GM23338 (cell line): ENCODE data around the gene PER1. TPM values are rescaled to one million over a fixed set of nuclear protein-coding genes. Genes with fewer than 3 reads are reported as not detected.
A peak's percentile ranks its signal among the peaks of the same experiment; 100 is the strongest.

Experiments used
- ATAC-seq: fragments of 200-7000 bp; cut with Tn5 transposase; 3 replicates; pipeline ENCODE4 v1.9.1; 2020
- DNase-seq: peaks from one replicate; pipeline ENCODE4 v3.0.0-alpha.2; 2015; ENCODE audit warnings: low spot score
- H2AFZ ChIP-seq: fragments of 200-600 bp; sonication (generic); 2 replicates; pipeline ENCODE4 v1.8.0; 2016; ENCODE audit warnings: antibody characterized with exemption, mild to moderate bottlenecking, moderate library complexity
- H3F3A ChIP-seq: fragments of 200-600 bp; sonication (generic); replicated peaks from 2 replicates; pipeline ENCODE4 v1.8.0; 2017; ENCODE audit warnings: antibody characterized with exemption, mixed run types, low read depth
- H3K27ac ChIP-seq: fragments of 200-600 bp; sonication (generic); 2 replicates; pipeline ENCODE4 v1.6.1; 2016; ENCODE audit warnings: low read depth
- H3K27me3 ChIP-seq: fragments of 200-600 bp; sonication (generic); 2 replicates; pipeline ENCODE4 v1.8.0; 2016; ENCODE audit warnings: mild to moderate bottlenecking, mixed run types, moderate library complexity; ENCODE audit not compliant: insufficient read depth
- H3K36me3 ChIP-seq: fragments of 200-600 bp; sonication (generic); 2 replicates; pipeline ENCODE4 v1.8.0; 2016; ENCODE audit warnings: mild to moderate bottlenecking; ENCODE audit not compliant: insufficient read depth
- H3K4me1 ChIP-seq: fragments of 200-600 bp; sonication (generic); 2 replicates; pipeline ENCODE4 v1.8.0; 2016; ENCODE audit warnings: mild to moderate bottlenecking, moderate library complexity; ENCODE audit not compliant: insufficient read depth
- H3K4me2 ChIP-seq: fragments of 200-600 bp; sonication (generic); 2 replicates; pipeline ENCODE4 v1.7.1; 2017; ENCODE audit warnings: mixed run types
- H3K4me3 ChIP-seq: fragments of 200-600 bp; sonication (generic); 2 replicates; pipeline ENCODE4 v1.6.1; 2016; ENCODE audit warnings: mixed run types
- H3K79me2 ChIP-seq: fragments of 200-600 bp; sonication (generic); replicated peaks from 2 replicates; pipeline ENCODE4 v1.8.0; 2017; ENCODE audit warnings: mild to moderate bottlenecking; ENCODE audit not compliant: insufficient read depth
- H3K9me2 ChIP-seq: fragments of 200-600 bp; sonication (generic); 2 replicates; pipeline ENCODE4 v1.8.0; 2017; ENCODE audit not compliant: insufficient read depth
- H4K20me1 ChIP-seq: fragments of 200-600 bp; sonication (generic); replicated peaks from 2 replicates; pipeline ENCODE4 v1.8.0; 2017; ENCODE audit warnings: mild to moderate bottlenecking; ENCODE audit not compliant: insufficient read depth
- H3K27ac Mint-ChIP-seq: 2 replicates; pipeline ENCODE4 v1.8.0; 2020; ENCODE audit warnings: inconsistent platforms, mild to moderate bottlenecking, moderate library complexity, mixed read lengths
- H3K27me3 Mint-ChIP-seq: 3 replicates; pipeline ENCODE4 v1.8.0; 2022; ENCODE audit warnings: low read depth, mild to moderate bottlenecking, moderate library complexity, mixed read lengths, inconsistent platforms; ENCODE audit not compliant: insufficient read depth, poor library complexity
- H3K36me3 Mint-ChIP-seq: 3 replicates; pipeline ENCODE4 v1.8.0; 2021; ENCODE audit warnings: low read depth, mild to moderate bottlenecking, inconsistent platforms, moderate library complexity, mixed read lengths
- H3K4me1 Mint-ChIP-seq: 3 replicates; pipeline ENCODE4 v1.8.0; 2020; ENCODE audit warnings: mild to moderate bottlenecking, inconsistent platforms, mixed read lengths
- H3K4me3 Mint-ChIP-seq: 3 replicates; pipeline ENCODE4 v1.8.0; 2021; ENCODE audit warnings: moderate library complexity, mild to moderate bottlenecking, inconsistent platforms, mixed read lengths
- H3K9me3 Mint-ChIP-seq: 3 replicates; pipeline ENCODE4 v1.8.0; 2020; ENCODE audit warnings: moderate library complexity, mild to moderate bottlenecking, inconsistent platforms, mixed read lengths
- CREB1 ChIP-seq: fragments of 250-450 bp; sonication (Bioruptor Pico); IDR thresholded peaks from 2 replicates; pipeline ENCODE4 v1.5.0; 2020; ENCODE audit warnings: low read depth, mild to moderate bottlenecking, moderate library complexity
- CTCF ChIP-seq, 2 experiments: fragments of 200-600 bp in 1 of 2; sonication (generic) in 1 of 2; conservative IDR thresholded peaks; 2 replicates each; pipeline versions ENCODE4 v1.5.1 to v1.6.1; 2016 to 2017; ENCODE audit warnings: antibody characterized with exemption in 2 of 2, low read depth in 2 of 2, mild to moderate bottlenecking in 2 of 2, moderate library complexity in 1 of 2
- ETS1 ChIP-seq: IDR thresholded peaks from 2 replicates; pipeline ENCODE4 v1.6.1; 2016; ENCODE audit warnings: antibody characterized with exemption
- EZH2 ChIP-seq: fragments of 200-600 bp; sonication (generic); IDR thresholded peaks from one replicate; pipeline ENCODE4 v1.8.0; 2017; ENCODE audit warnings: antibody characterized with exemption, mild to moderate bottlenecking, low read depth; ENCODE audit not compliant: unreplicated experiment
- EZH2phosphoT487 ChIP-seq: fragments of 200-600 bp; sonication (generic); IDR thresholded peaks from one replicate; pipeline ENCODE4 v1.8.1; 2018; ENCODE audit warnings: antibody characterized with exemption; ENCODE audit not compliant: unreplicated experiment
- JUNB ChIP-seq: IDR thresholded peaks from one replicate; pipeline ENCODE4 v1.6.1; 2016; ENCODE audit warnings: antibody characterized with exemption; ENCODE audit not compliant: unreplicated experiment
- NANOG ChIP-seq: IDR thresholded peaks from 2 replicates; pipeline ENCODE4 v1.6.1; 2016; ENCODE audit warnings: antibody characterized with exemption, borderline replicate concordance
- POLR2AphosphoS5 ChIP-seq: IDR thresholded peaks from 2 replicates; pipeline ENCODE4 v1.6.1; 2016; ENCODE audit warnings: antibody characterized with exemption, low read depth
- REST ChIP-seq: IDR thresholded peaks from one replicate; pipeline ENCODE4 v1.6.1; 2018; ENCODE audit warnings: antibody characterized with exemption; ENCODE audit not compliant: unreplicated experiment
- STAT1 ChIP-seq: IDR thresholded peaks from one replicate; pipeline ENCODE4 v1.6.1; 2016; ENCODE audit warnings: antibody characterized with exemption; ENCODE audit not compliant: unreplicated experiment
- ZNF114 ChIP-seq: fragments of 250-450 bp; sonication (Bioruptor Pico); IDR thresholded peaks from 2 replicates; pipeline ENCODE4 v1.5.0; 2020; ENCODE audit warnings: mild to moderate bottlenecking, moderate library complexity
- ZNF331 ChIP-seq: fragments of 250-450 bp; sonication (Bioruptor Pico); IDR thresholded peaks from 2 replicates; pipeline ENCODE4 v1.5.0; 2020; ENCODE audit warnings: low read depth, mild to moderate bottlenecking, moderate library complexity
- ZNF462 ChIP-seq: fragments of 250-450 bp; sonication (Bioruptor Pico); IDR thresholded peaks from 2 replicates; pipeline ENCODE4 v1.5.0; 2020; ENCODE audit warnings: mild to moderate bottlenecking, moderate library complexity
- polyA plus RNA-seq: library from polyadenylated mRNA; unstranded; fragments of >200 nt; fragmentation: Nextera tagmentation; extraction: Ambion mirVana; gene quantifications from 2 replicates; pipeline ENCODE4 v1.2.1, GENCODE V29; 2016
- total RNA-seq: library from RNA; depleted of rRNA; stranded (reverse); fragments of >200 nt; shearing (Covaris generic); gene quantifications from 2 replicates; pipeline ENCODE4 v1.2.3, GENCODE V29; 2014

Gene PER1
- total and polyA plus RNA-seq, 2 experiments from 2014 or later: 12.2 to 36.1 TPM

- peak overlapping the region; percentile 59 for H3K4me3 Mint-ChIP-seq
- ATAC-seq: no peak
- Histone ChIP-seq H3K27ac (no peak overlapping the region), H3K27me3 (peaks cover 85% of the 10 kb centered on the region), H3F3A (no peaks in the 10 kb centered on the region), H3K79me2 (no peaks in the 10 kb centered on the region), H3K4me1 (no peaks in the 10 kb centered on the region), H3K4me3 (0 out of 2 replicates have a peak overlapping the region, but pooled peaks have one; percentile 81), H3K36me3 (no peaks in the 10 kb centered on the region), H2AFZ (no peak overlapping the region), H3K9me2 (no peaks in the 10 kb centered on the region), H3K4me2 (no peak overlapping the region; the same call in 1 of the 2 replicates), H4K20me1 (no peaks in the 10 kb centered on the region)
- no peaks in the 10 kb centered on the region for H3K9me3 Mint-ChIP-seq
- no peaks in the 10 kb centered on the region for H3K36me3 Mint-ChIP-seq
- DNase-seq: no peak
- peaks cover 15% of the 10 kb centered on the region for H3K4me1 Mint-ChIP-seq
- peaks cover 57% of the 10 kb centered on the region for H3K27me3 Mint-ChIP-seq
- no peak overlapping the region for H3K27ac Mint-ChIP-seq
- TF ChIP-seq NANOG: no peak
- no peak for TF ChIP-seq CREB1 (CRISPR knock-in tag)
- TF ChIP-seq EZH2phosphoT487: no peak
- TF ChIP-seq CTCF (conservative IDR thresholded peaks at IDR 0.05; ENCODE audit: low read depth in 2 of 2): no peak
- TF ChIP-seq ZNF462 (CRISPR knock-in tag): no peak
- TF ChIP-seq ZNF331 (CRISPR knock-in tag): no peak
- no peak for TF ChIP-seq EZH2
- no peak for TF ChIP-seq REST
- TF ChIP-seq JUNB: no peak
- no peak for TF ChIP-seq POLR2AphosphoS5
- TF ChIP-seq ETS1: no peak
- no peak for TF ChIP-seq ZNF114 (CRISPR knock-in tag)
- TF ChIP-seq STAT1: no peak
Measured at GRCh38 chr17:8110907-8111306, 41.3 kb downstream of the PER1 start.
